Neural cell (in vitro differentiated cells): ENCODE results near the gene SLC35A5.
A peak's percentile ranks its signal among the peaks of the same experiment; 100 is the strongest.

Experiments used
- CTCF ChIP-seq: fragments of 450-650 bp; IDR thresholded peaks from 2 replicates; pipeline ENCODE4 v1.5.1; 2014; ENCODE audit warnings: antibody characterized with exemption, mild to moderate bottlenecking, moderate library complexity; ENCODE audit not compliant: poor library complexity, severe bottlenecking
- EP300 ChIP-seq: fragments of 450-650 bp; conservative IDR thresholded peaks from 2 replicates; pipeline ENCODE4 v1.6.1; 2014; ENCODE audit warnings: antibody characterized with exemption, mild to moderate bottlenecking, moderate library complexity; ENCODE audit not compliant: poor library complexity, severe bottlenecking
- EZH2 ChIP-seq: fragments of 200-600, 300-800 bp; shearing (Covaris generic), sonication (generic); IDR thresholded peaks from 2 replicates; pipeline ENCODE4 v1.6.1; 2014; ENCODE audit warnings: antibody characterized with exemption, low read length, borderline replicate concordance, mild to moderate bottlenecking; ENCODE audit not compliant: insufficient read depth, poor library complexity, severe bottlenecking
- MXI1 ChIP-seq: fragments of 450-650 bp; conservative IDR thresholded peaks from 2 replicates; pipeline ENCODE4 v1.6.1; 2014; ENCODE audit warnings: antibody characterized with exemption, mild to moderate bottlenecking; ENCODE audit not compliant: poor library complexity, severe bottlenecking
- POLR2AphosphoS5 ChIP-seq: IDR thresholded peaks from 2 replicates; pipeline ENCODE4 v1.6.1; 2012
- RAD21 ChIP-seq: fragments of 450-650 bp; conservative IDR thresholded peaks from 2 replicates; pipeline ENCODE4 v1.6.1; 2014; ENCODE audit warnings: antibody characterized with exemption, mild to moderate bottlenecking, moderate library complexity

- TF ChIP-seq CTCF (no peak), EP300 (peak; percentile 100), POLR2AphosphoS5 (peak; percentile 100), MXI1 (peak; percentile 58), RAD21 (no peak), EZH2 (no peak)
Measured at GRCh38 chr3:112594856-112595255, 33.0 kb downstream of the SLC35A5 start.
